Nephron progenitor cell (in vitro differentiated cells): ENCODE data around the gene DNAH9.

Experiments used
- DNase-seq: peaks from one replicate; pipeline ENCODE4 v3.0.0; 2021
- H3K27ac Mint-ChIP-seq: 2 replicates; pipeline ENCODE4 v1.8.0; 2021; ENCODE audit warnings: mild to moderate bottlenecking, moderate library complexity, mixed read lengths
- H3K27me3 Mint-ChIP-seq: 2 replicates; pipeline ENCODE4 v1.8.0; 2021; ENCODE audit warnings: mild to moderate bottlenecking, low read depth, mixed read lengths; ENCODE audit not compliant: poor library complexity
- H3K36me3 Mint-ChIP-seq: 2 replicates; pipeline ENCODE4 v1.8.0; 2021; ENCODE audit warnings: low read depth, mixed read lengths
- H3K4me1 Mint-ChIP-seq: 2 replicates; pipeline ENCODE4 v1.8.0; 2021; ENCODE audit warnings: mixed read lengths
- H3K4me3 Mint-ChIP-seq: 2 replicates; pipeline ENCODE4 v1.8.0; 2021; ENCODE audit warnings: mild to moderate bottlenecking, moderate library complexity, mixed read lengths
- H3K9me3 Mint-ChIP-seq: 2 replicates; pipeline ENCODE4 v1.8.0; 2021; ENCODE audit warnings: mild to moderate bottlenecking, moderate library complexity, mixed read lengths
- TF ChIP-seq, protein P1 (sequence below): fragments of 200-600 bp; sonication (generic); IDR thresholded peaks from 2 replicates; pipeline ENCODE4 v1.5.0; 2021; ENCODE audit warnings: antibody characterized with exemption

The DNAH9 gene

DNA sequence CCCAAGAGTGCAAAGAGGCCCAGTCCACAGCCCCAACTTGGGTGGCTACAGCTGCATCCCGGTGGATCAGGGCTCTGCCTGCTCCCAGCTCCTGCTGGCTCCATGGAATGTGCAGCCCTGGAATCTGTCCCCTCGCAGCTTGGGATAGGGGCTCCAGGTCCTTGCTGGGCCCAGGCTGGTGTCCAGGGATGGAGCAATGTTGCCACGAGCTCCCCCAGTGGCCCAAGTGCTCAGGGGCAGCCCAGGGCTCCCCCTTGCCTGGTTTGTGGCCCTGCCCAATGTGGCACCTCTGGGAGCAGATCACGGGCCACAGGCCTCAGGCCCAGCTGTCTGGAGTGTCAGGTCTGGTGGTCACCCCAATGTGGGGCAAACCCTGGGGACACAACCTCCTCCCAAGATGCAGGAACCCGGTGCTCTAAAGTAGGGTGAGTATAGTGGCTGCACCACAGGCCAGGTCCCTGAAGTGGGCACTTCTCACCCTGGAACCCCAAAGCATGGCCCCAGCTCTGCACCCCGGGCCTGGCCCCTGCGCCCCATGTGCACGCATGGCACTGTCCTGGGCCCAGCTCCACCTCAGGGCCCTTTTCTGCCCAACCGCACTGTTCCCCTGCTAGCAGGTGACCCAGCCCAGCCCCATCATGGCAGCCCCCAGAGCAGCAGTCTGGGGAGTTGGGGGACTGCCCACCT lies 14.8 kb upstream of the DNAH9 start:
- peaks cover 32% of the 10 kb centered on the region for H3K4me1 Mint-ChIP-seq
- peaks cover 11% of the 10 kb centered on the region for H3K27me3 Mint-ChIP-seq
- TF ChIP-seq, protein P1, sequence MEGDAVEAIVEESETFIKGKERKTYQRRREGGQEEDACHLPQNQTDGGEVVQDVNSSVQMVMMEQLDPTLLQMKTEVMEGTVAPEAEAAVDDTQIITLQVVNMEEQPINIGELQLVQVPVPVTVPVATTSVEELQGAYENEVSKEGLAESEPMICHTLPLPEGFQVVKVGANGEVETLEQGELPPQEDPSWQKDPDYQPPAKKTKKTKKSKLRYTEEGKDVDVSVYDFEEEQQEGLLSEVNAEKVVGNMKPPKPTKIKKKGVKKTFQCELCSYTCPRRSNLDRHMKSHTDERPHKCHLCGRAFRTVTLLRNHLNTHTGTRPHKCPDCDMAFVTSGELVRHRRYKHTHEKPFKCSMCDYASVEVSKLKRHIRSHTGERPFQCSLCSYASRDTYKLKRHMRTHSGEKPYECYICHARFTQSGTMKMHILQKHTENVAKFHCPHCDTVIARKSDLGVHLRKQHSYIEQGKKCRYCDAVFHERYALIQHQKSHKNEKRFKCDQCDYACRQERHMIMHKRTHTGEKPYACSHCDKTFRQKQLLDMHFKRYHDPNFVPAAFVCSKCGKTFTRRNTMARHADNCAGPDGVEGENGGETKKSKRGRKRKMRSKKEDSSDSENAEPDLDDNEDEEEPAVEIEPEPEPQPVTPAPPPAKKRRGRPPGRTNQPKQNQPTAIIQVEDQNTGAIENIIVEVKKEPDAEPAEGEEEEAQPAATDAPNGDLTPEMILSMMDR: no peak
- H3K9me3 Mint-ChIP-seq: no peaks in the 10 kb centered on the region
- no peak overlapping the region for H3K4me3 Mint-ChIP-seq
- DNase-seq: no peak
- H3K27ac Mint-ChIP-seq: no peak overlapping the region
- H3K36me3 Mint-ChIP-seq: no peaks in the 10 kb centered on the region

DNA sequence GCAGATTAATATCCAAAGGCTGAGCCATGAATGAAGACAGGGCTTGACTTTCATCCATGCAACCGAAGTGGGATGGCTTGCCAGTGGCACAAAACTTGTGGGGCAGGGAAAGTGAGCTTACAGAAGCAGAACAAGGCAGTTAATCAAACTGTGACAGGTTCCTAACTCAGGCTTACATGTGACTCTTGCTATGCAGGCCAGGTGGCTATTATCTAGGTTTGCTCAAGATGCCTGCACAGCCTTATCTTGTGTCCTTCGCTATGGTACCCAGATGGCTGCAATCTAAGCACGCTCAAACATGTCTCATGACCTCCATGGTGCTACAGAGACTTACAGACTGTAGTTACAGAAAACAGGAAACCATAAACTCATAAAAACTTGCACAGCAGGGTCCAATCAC lies 8.6 kb upstream of the DNAH9 start:
- Mint-ChIP-seq H3K9me3 (no peaks in the 10 kb centered on the region), H3K4me1 (peaks cover 32% of the 10 kb centered on the region), H3K4me3 (no peak overlapping the region), H3K27ac (no peak overlapping the region), H3K36me3 (no peaks in the 10 kb centered on the region), H3K27me3 (no peaks in the 10 kb centered on the region)
- no peak for DNase-seq
- TF ChIP-seq, protein P1: no peak

DNA sequence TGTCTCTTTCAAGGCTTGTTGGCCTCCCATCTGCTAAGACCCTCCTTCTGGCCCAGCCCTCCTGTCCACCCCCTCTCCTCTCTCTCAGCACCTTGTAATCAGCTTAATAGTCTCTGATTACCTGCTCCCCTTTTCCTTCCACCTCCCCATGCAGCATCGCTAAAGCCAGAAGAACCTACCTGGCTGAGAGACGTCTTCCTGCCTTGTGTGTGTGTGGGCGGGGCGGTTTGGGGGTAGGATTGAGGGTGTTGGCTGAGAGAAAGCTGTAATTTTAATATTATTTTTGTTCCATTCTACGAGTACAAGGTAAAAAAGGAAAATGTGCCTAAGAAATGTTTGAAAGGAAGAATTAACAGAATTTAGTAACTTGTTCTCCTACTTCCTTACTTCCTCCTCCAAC lies 3.4 kb downstream of the DNAH9 start:
- TF ChIP-seq, protein P1: no peak
- Mint-ChIP-seq H3K4me3 (no peak overlapping the region), H3K27me3 (peaks cover 2% of the 10 kb centered on the region), H3K36me3 (no peaks in the 10 kb centered on the region), H3K9me3 (no peaks in the 10 kb centered on the region), H3K27ac (no peak overlapping the region), H3K4me1 (peaks cover 21% of the 10 kb centered on the region)
- no peak for DNase-seq

DNA sequence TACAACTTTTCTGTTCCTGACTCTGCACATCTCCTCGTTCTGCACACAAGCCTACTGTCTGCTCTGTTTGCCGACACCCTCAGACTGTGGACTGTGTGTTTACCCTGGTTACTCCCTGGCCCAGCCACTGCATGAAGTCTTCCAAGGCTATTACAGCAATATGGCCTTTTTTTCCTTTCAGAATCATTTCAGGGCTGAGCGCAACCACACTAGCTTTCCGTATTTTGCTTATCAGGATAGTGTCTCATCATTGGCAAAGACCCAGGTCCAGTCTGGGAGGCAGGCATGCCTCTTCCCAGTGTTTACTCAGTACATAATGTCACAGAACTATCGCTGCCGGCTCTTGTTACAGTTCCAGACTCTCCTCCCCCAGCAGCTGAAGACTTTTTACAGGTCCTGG lies 10.1 kb downstream of the DNAH9 start:
- Mint-ChIP-seq H3K4me3 (peak overlapping the region; percentile 45), H3K27ac (peak overlapping the region; percentile 97), H3K4me1 (peaks cover 58% of the 10 kb centered on the region)

DNA sequence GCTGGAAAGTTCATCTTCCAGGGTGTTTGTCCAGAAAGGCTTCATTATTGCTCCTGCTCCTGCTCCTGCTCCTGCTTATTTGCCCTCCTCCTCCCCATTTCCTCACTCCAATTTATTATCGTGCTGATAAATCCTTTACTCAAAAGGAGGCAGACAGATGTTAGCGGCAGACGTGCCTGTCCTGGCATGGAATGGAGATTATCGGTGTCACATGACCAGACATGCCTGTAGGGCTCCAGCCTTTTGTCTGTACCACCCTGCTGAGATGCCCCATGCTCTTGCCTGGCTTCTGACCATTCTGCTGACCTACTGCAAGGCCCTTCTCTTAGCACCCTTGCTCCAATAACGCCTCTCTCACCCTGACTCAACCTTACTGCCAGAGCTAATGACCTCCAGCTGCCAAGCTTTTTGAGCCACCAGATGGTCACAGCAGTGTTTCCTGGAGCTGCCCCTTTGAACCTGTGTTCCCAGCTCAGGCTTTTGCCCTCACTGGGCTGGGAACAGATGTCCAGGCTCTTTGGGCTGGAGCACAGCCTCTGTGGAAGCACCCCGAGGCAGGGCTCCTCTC lies 12.8 kb downstream of the DNAH9 start:
- no peak for DNase-seq
- TF ChIP-seq, protein P1: no peak
- Mint-ChIP-seq H3K27me3 (no peaks in the 10 kb centered on the region), H3K27ac (peak overlapping the region; percentile 58), H3K36me3 (no peaks in the 10 kb centered on the region), H3K4me1 (peaks cover 63% of the 10 kb centered on the region), H3K4me3 (no peak overlapping the region), H3K9me3 (no peaks in the 10 kb centered on the region)

More for the DNA sequence above, 10.1 kb downstream of the DNAH9 start:
- Mint-ChIP-seq H3K27me3 (no peaks in the 10 kb centered on the region), H3K9me3 (no peaks in the 10 kb centered on the region), H3K36me3 (no peaks in the 10 kb centered on the region)
- TF ChIP-seq, protein P1: no peak
- DNase-seq: no peak

DNA sequence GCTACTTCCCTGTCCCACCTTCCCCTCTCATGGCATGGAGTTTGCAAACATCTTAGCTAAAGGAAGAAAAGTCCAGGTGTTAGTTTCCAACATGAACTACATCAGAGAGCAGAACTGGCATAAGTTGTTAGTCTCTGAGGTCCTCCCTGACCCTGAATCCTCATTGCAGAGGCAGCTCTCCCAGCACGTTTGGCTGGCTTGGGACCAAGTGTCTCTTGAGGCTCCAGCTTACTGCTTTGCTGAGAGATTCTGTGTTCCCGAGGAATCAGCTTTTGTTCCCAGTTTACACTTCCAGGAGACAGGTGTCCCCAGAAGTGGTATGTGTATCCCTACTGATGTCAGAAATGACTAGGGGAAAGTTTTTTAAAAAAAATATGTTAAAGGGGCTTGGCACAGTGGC lies 14.7 kb downstream of the DNAH9 start:
- Mint-ChIP-seq H3K9me3 (no peaks in the 10 kb centered on the region), H3K27me3 (no peaks in the 10 kb centered on the region), H3K4me3 (no peak overlapping the region), H3K36me3 (no peaks in the 10 kb centered on the region), H3K27ac (no peak overlapping the region), H3K4me1 (peaks cover 56% of the 10 kb centered on the region)
- TF ChIP-seq, protein P1: no peak
- DNase-seq: no peak
